ENCODE results near the gene RHOT2. TPM values are rescaled to one million over a fixed set of nuclear protein-coding genes. Genes with fewer than 3 reads are reported as not detected.

RHOT2 gene
- total and polyA plus RNA-seq, 9 of the 15 experiments (the other 6 are each of a cell fraction or from before 2014, with no cell fraction given), result 5.0 to 373 (median 112) TPM

DNA sequence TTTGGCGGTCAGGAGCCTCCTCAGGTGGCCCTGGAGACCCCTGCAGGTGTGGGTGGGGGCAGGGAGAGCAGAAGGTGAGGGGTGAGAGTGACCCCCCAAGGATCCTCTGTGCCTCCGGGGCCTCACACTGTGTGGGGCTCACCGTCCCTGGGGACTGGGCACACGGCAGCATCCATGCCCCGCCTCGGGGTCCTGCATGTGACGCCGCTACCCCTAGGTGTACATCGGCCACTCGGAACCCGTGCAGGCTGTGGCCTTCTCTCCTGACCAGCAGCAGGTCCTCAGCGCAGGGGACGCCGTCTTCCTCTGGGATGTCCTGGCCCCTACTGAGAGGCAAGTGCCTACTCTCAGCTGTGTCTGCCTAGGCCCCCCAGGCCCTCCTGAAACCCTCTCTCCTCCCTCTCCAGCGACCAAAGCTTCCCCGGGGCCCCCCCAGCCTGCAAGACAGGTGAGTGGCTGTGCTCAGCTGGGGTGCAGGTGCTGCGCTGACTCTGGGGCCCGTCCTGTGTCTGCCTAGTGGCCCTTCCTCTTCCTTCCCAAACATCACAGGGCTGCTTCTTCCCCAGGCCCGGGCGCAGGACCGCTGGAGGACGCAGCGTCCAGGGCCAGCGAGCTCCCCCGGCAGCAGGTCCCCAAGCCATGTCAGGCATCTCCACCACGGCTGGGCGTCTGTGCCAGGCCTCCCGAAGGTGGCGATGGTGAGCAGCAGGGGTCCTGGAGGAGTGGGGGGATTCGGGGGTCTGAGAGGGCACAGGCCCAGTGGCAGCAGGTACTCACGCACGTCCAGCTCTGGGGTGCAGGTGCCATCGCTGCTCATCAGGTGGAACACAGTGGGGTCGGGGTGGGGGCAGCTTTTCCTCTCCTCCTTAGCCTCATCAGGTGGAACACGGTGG lies 9.0 kb upstream of the RHOT2 start (continued):
- TF ChIP-seq, protein P1, sequence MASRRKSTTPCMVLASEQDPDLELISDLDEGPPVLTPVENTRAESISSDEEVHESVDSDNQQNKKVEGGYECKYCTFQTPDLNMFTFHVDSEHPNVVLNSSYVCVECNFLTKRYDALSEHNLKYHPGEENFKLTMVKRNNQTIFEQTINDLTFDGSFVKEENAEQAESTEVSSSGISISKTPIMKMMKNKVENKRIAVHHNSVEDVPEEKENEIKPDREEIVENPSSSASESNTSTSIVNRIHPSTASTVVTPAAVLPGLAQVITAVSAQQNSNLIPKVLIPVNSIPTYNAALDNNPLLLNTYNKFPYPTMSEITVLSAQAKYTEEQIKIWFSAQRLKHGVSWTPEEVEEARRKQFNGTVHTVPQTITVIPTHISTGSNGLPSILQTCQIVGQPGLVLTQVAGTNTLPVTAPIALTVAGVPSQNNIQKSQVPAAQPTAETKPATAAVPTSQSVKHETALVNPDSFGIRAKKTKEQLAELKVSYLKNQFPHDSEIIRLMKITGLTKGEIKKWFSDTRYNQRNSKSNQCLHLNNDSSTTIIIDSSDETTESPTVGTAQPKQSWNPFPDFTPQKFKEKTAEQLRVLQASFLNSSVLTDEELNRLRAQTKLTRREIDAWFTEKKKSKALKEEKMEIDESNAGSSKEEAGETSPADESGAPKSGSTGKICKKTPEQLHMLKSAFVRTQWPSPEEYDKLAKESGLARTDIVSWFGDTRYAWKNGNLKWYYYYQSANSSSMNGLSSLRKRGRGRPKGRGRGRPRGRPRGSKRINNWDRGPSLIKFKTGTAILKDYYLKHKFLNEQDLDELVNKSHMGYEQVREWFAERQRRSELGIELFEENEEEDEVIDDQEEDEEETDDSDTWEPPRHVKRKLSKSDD (conservative IDR thresholded peaks at IDR 0.05; ENCODE audit: low read length), result no peak
- TF ChIP-seq MITF (IDR thresholded peaks at IDR 0.05) (no peak), MTF1 (CRISPR knock-in tag; IDR thresholded peaks at IDR 0.05; ENCODE audit: borderline replicate concordance) (no peak), REST (IDR thresholded peaks at IDR 0.05; ENCODE audit: borderline replicate concordance) (no peak), REST (CRISPR knock-in tag; IDR thresholded peaks at IDR 0.05; ENCODE audit: low read depth) (no peak), DNMT1 (IDR thresholded peaks at IDR 0.05) (no peak)

Measured in K562 (cell line).